SJSA1 (cell line): ENCODE data around the gene KRTAP5-8. TPM values are rescaled to one million over a fixed set of nuclear protein-coding genes. Genes with fewer than 3 reads are reported as not detected.
"Not testable (repeated sequence)": the region's sequence is repeated elsewhere in the genome, so short reads cannot be mapped to it uniquely, and the experiment has no call there.

ENCODE experiments used
- DNase-seq, 2 experiments: peaks; one replicate each; pipeline ENCODE4 v3.0.0-alpha.2; 2015 to 2020; ENCODE audit warnings: low spot score in 2 of 2, low read depth in 1 of 2
- H3K27ac ChIP-seq: fragments of 250-450 bp; sonication (Bioruptor Pico); 2 replicates; pipeline ENCODE4 v1.5.1; 2020; ENCODE audit warnings: mild to moderate bottlenecking, moderate library complexity
- H3K27me3 ChIP-seq: fragments of 250-450 bp; sonication (Bioruptor Pico); replicated peaks from 2 replicates; pipeline ENCODE4 v1.5.1; 2020; ENCODE audit warnings: mild to moderate bottlenecking, moderate library complexity
- H3K36me3 ChIP-seq: fragments of 250-450 bp; sonication (Bioruptor Pico); 2 replicates; pipeline ENCODE4 v1.5.1; 2020; ENCODE audit warnings: mild to moderate bottlenecking
- H3K4me1 ChIP-seq: fragments of 250-450 bp; sonication (Bioruptor Pico); replicated peaks from 2 replicates; pipeline ENCODE4 v1.6.1; 2021; ENCODE audit warnings: mild to moderate bottlenecking
- H3K4me3 ChIP-seq: fragments of 250-450 bp; sonication (Bioruptor Pico); 2 replicates; pipeline ENCODE4 v1.5.1; 2020; ENCODE audit warnings: mild to moderate bottlenecking
- H3K9me3 ChIP-seq: fragments of 250-450 bp; sonication (Bioruptor Pico); replicated peaks from 2 replicates; pipeline ENCODE4 v1.5.1; 2020; ENCODE audit warnings: mild to moderate bottlenecking
- total RNA-seq: library from RNA; depleted of rRNA; stranded (reverse); fragments of >200 nt; shearing (Covaris generic); gene quantifications from 2 replicates; pipeline ENCODE4 v1.2.3, GENCODE V29; 2014; rRNA removed

The KRTAP5-8 gene
- not detected in 2 replicates for total RNA-seq

GRCh38 chr11:71537977-71538665 lies at the start of gene KRTAP5-8:
KRTAP5-8 (plus strand) TSS chr11:71538025; CDS start chr11:71538056, 31 bp downstream.
- not testable (repeated sequence) for H3K4me1 ChIP-seq, H3K27me3 ChIP-seq, H3K36me3 ChIP-seq, H3K9me3 ChIP-seq, DNase-seq, H3K27ac ChIP-seq, H3K4me3 ChIP-seq

GRCh38 chr11:71488681-71489270 lies 49.0 kb upstream of the KRTAP5-8 start:
- DNase-seq, result no peak
- H3K27me3 ChIP-seq, result no peaks in the 10 kb centered on the region
- no peak overlapping the region for H3K27ac ChIP-seq
- no peaks in the 10 kb centered on the region for H3K9me3 ChIP-seq
- no peaks in the 10 kb centered on the region for H3K36me3 ChIP-seq
- H3K4me1 ChIP-seq, result no peaks in the 10 kb centered on the region
- no peak overlapping the region for H3K4me3 ChIP-seq

- Histone ChIP-seq H3K4me1 (no peaks in the 10 kb centered on the region), H3K9me3 (no peaks in the 10 kb centered on the region), H3K27me3 (no peaks in the 10 kb centered on the region), H3K36me3 (no peaks in the 10 kb centered on the region), H3K4me3 (no peak overlapping the region), H3K27ac (no peak overlapping the region)
- DNase-seq, result no peak
These were observed 48.3 kb upstream of the KRTAP5-8 start for GRCh38 chr11:71489311-71490043.

- no peaks in the 10 kb centered on the region for H3K27me3 ChIP-seq
- H3K36me3 ChIP-seq, result no peaks in the 10 kb centered on the region
- no peak overlapping the region for H3K27ac ChIP-seq
- no peak overlapping the region for H3K4me3 ChIP-seq
- no peak for DNase-seq
- H3K4me1 ChIP-seq, result no peaks in the 10 kb centered on the region
- no peaks in the 10 kb centered on the region for H3K9me3 ChIP-seq
These were observed 47.6 kb upstream of the KRTAP5-8 start for GRCh38 chr11:71490044-71490730.

- no peak for DNase-seq
- no peaks in the 10 kb centered on the region for H3K36me3 ChIP-seq
- H3K27ac ChIP-seq, result no peak overlapping the region
- no peak overlapping the region for H3K4me3 ChIP-seq
- no peaks in the 10 kb centered on the region for H3K9me3 ChIP-seq
- H3K27me3 ChIP-seq, result no peaks in the 10 kb centered on the region
- H3K4me1 ChIP-seq, result no peaks in the 10 kb centered on the region
These were observed 47.0 kb upstream of the KRTAP5-8 start for GRCh38 chr11:71490731-71491390.

- Histone ChIP-seq H3K9me3 (no peaks in the 10 kb centered on the region), H3K4me1 (no peaks in the 10 kb centered on the region), H3K27me3 (no peaks in the 10 kb centered on the region), H3K36me3 (no peaks in the 10 kb centered on the region), H3K27ac (no peak overlapping the region), H3K4me3 (no peak overlapping the region)
- DNase-seq, result no peak
These were observed 46.3 kb upstream of the KRTAP5-8 start for GRCh38 chr11:71491531-71491930.

GRCh38 chr11:71491940-71492339 lies 45.9 kb upstream of the KRTAP5-8 start:
- Histone ChIP-seq H3K4me3 (no peak overlapping the region), H3K27me3 (no peaks in the 10 kb centered on the region), H3K27ac (no peak overlapping the region), H3K9me3 (no peaks in the 10 kb centered on the region), H3K36me3 (no peaks in the 10 kb centered on the region), H3K4me1 (no peaks in the 10 kb centered on the region)
- no peak for DNase-seq

- no peaks in the 10 kb centered on the region; the same call in 1 of the 2 replicates for H3K36me3 ChIP-seq
- no peak for DNase-seq
- no peak overlapping the region for H3K4me3 ChIP-seq
- H3K9me3 ChIP-seq, result no peaks in the 10 kb centered on the region
- no peaks in the 10 kb centered on the region for H3K4me1 ChIP-seq
- no peak overlapping the region for H3K27ac ChIP-seq
- H3K27me3 ChIP-seq, result no peaks in the 10 kb centered on the region
These were observed 42.3 kb upstream of the KRTAP5-8 start for GRCh38 chr11:71495286-71496230.

- no peaks in the 10 kb centered on the region for H3K27me3 ChIP-seq
- H3K27ac ChIP-seq, result no peak overlapping the region
- H3K4me3 ChIP-seq, result no peak overlapping the region
- H3K36me3 ChIP-seq, result no peaks in the 10 kb centered on the region; the same call in 1 of the 2 replicates
- DNase-seq, result no peak
- H3K4me1 ChIP-seq, result no peaks in the 10 kb centered on the region
- H3K9me3 ChIP-seq, result no peaks in the 10 kb centered on the region
These were observed 41.4 kb upstream of the KRTAP5-8 start for GRCh38 chr11:71496421-71496820.

GRCh38 chr11:71498091-71498490 lies 39.7 kb upstream of the KRTAP5-8 start:
- Histone ChIP-seq H3K27ac (no peak overlapping the region), H3K9me3 (no peaks in the 10 kb centered on the region), H3K36me3 (no peaks in the 10 kb centered on the region; the same call in 1 of the 2 replicates), H3K4me1 (no peaks in the 10 kb centered on the region), H3K27me3 (no peaks in the 10 kb centered on the region), H3K4me3 (no peak overlapping the region)
- no peak for DNase-seq

- no peak for DNase-seq
- Histone ChIP-seq H3K4me3 (no peak overlapping the region), H3K36me3 (no peaks in the 10 kb centered on the region; the same call in 1 of the 2 replicates), H3K27me3 (no peaks in the 10 kb centered on the region), H3K27ac (no peak overlapping the region), H3K4me1 (no peaks in the 10 kb centered on the region), H3K9me3 (no peaks in the 10 kb centered on the region)
These were observed 38.7 kb upstream of the KRTAP5-8 start for GRCh38 chr11:71499125-71499524.

- Histone ChIP-seq H3K27me3 (no peaks in the 10 kb centered on the region), H3K9me3 (no peaks in the 10 kb centered on the region), H3K27ac (no peak overlapping the region), H3K36me3 (no peaks in the 10 kb centered on the region; the same call in 1 of the 2 replicates), H3K4me3 (no peak overlapping the region), H3K4me1 (no peaks in the 10 kb centered on the region)
- no peak for DNase-seq
These were observed 38.3 kb upstream of the KRTAP5-8 start for GRCh38 chr11:71499546-71499945.
